GM12865 (cell line): ENCODE measurements around the gene CCDC121.

Source experiments
- DNase-seq: peaks from one replicate; pipeline ENCODE4 v3.0.0; 2010; ENCODE audit warnings: low read depth
- H3K4me3 ChIP-seq: 2 replicates; pipeline ENCODE4 v1.5.1; 2011; ENCODE audit warnings: mild to moderate bottlenecking, low read depth, low read length, control low read depth
- CTCF ChIP-seq: IDR thresholded peaks from 2 replicates; pipeline ENCODE4 v1.5.1; 2011; ENCODE audit warnings: low read length, control low read depth, low read depth, inconsistent platforms; ENCODE audit not compliant: insufficient read depth; ENCODE audit errors: missing control alignments

Gene CCDC121

GRCh38 chr2:27591745-27592144 is 37.1 kb downstream of the CCDC121 start:
- TF ChIP-seq CTCF, result no peak
- DNase-seq, result no peak
- H3K4me3 ChIP-seq, result no peak overlapping the region

- no peak for DNase-seq
- H3K4me3 ChIP-seq, result no peak overlapping the region
- TF ChIP-seq CTCF, result no peak
These were observed 40.5 kb downstream of the CCDC121 start for GRCh38 chr2:27588308-27588707.

- no peak for TF ChIP-seq CTCF
- H3K4me3 ChIP-seq, result no peak overlapping the region
- peak; percentile 10 for DNase-seq
These were observed 41.8 kb downstream of the CCDC121 start for GRCh38 chr2:27587025-27587424.

- peak overlapping the region; percentile 84; the same call in 1 of the 2 replicates for H3K4me3 ChIP-seq
- no peak for TF ChIP-seq CTCF
- DNase-seq, result no peak
These were observed 44.2 kb downstream of the CCDC121 start for GRCh38 chr2:27584597-27584996.

GRCh38 chr2:27583390-27583915 is 45.4 kb downstream of the CCDC121 start:
- no peak for TF ChIP-seq CTCF
- DNase-seq, result peak; percentile 20
- peak overlapping the region; percentile 84 for H3K4me3 ChIP-seq

- peak; percentile 96 for DNase-seq
- peak within 1 kb of the TSS; percentile 84 for H3K4me3 ChIP-seq
- peak; percentile 2 for TF ChIP-seq CTCF
These were observed 46.0 kb downstream of the CCDC121 start, which contains the start of gene ZNF512 for GRCh38 chr2:27582695-27583389. ZNF512 (plus strand) TSS chr2:27583042; CDS start chr2:27583113, 71 bp downstream.
